Measurements from ENCODE around the gene EDN2.

GRCh38 chr1:41478118-41478748, 6.2 kb downstream of the EDN2 start:
- TF ChIP-seq CTCF (IDR thresholded peaks at IDR 0.05) (no peak), EP300 (IDR thresholded peaks at IDR 0.05) (no peak)

Data from suprapubic skin (tissue), 3 donors.